IPS-15b (cell line): ENCODE results near the gene SLC47A2.

Source experiments
- H3K27me3 ChIP-seq: one replicate; pipeline ENCODE4 v1.6.1; 2013; ENCODE audit warnings: low read length; ENCODE audit not compliant: control insufficient read depth, insufficient read depth
- H3K36me3 ChIP-seq: one replicate; pipeline ENCODE4 v1.6.1; 2013; ENCODE audit warnings: low read length; ENCODE audit not compliant: control insufficient read depth, insufficient read depth
- H3K4me1 ChIP-seq: one replicate; pipeline ENCODE4 v1.6.1; 2013; ENCODE audit warnings: mild to moderate bottlenecking, low read length; ENCODE audit not compliant: control insufficient read depth, insufficient read depth
- H3K4me3 ChIP-seq: one replicate; pipeline ENCODE4 v1.5.1; 2013; ENCODE audit warnings: low read depth, low read length
- H3K9ac ChIP-seq: one replicate; pipeline ENCODE4 v1.6.1; 2013; ENCODE audit warnings: low read depth, mild to moderate bottlenecking, low read length
- H3K9me3 ChIP-seq: one replicate; pipeline ENCODE4 v1.6.1; 2013; ENCODE audit warnings: mild to moderate bottlenecking, low read length; ENCODE audit not compliant: control insufficient read depth, insufficient read depth

SLC47A2 gene

GRCh38 chr17:19736071-19736470 is 19.7 kb upstream of the SLC47A2 start:
- no peaks in the 10 kb centered on the region for H3K4me1 ChIP-seq
- no peak overlapping the region for H3K4me3 ChIP-seq
- H3K9me3 ChIP-seq: no peaks in the 10 kb centered on the region
- H3K27me3 ChIP-seq: no peaks in the 10 kb centered on the region
- H3K36me3 ChIP-seq: no peaks in the 10 kb centered on the region
- H3K9ac ChIP-seq: no peak overlapping the region

GRCh38 chr17:19733953-19734526 is 17.7 kb upstream of the SLC47A2 start:
- Histone ChIP-seq H3K9me3 (no peaks in the 10 kb centered on the region), H3K4me1 (no peaks in the 10 kb centered on the region), H3K9ac (no peak overlapping the region), H3K36me3 (no peaks in the 10 kb centered on the region), H3K4me3 (no peak overlapping the region), H3K27me3 (no peaks in the 10 kb centered on the region)

GRCh38 chr17:19731626-19732025 is 15.2 kb upstream of the SLC47A2 start:
- no peaks in the 10 kb centered on the region for H3K9me3 ChIP-seq
- H3K4me3 ChIP-seq: no peak overlapping the region
- H3K9ac ChIP-seq: no peak overlapping the region
- H3K27me3 ChIP-seq: no peaks in the 10 kb centered on the region
- H3K4me1 ChIP-seq: no peaks in the 10 kb centered on the region
- no peaks in the 10 kb centered on the region for H3K36me3 ChIP-seq

- H3K4me1 ChIP-seq: no peaks in the 10 kb centered on the region
- H3K9me3 ChIP-seq: no peaks in the 10 kb centered on the region
- no peaks in the 10 kb centered on the region for H3K36me3 ChIP-seq
- no peaks in the 10 kb centered on the region for H3K27me3 ChIP-seq
- H3K9ac ChIP-seq: no peak overlapping the region
- no peak overlapping the region for H3K4me3 ChIP-seq
Measured at GRCh38 chr17:19730843-19731242, 14.5 kb upstream of the SLC47A2 start.

GRCh38 chr17:19729900-19730299 is 13.5 kb upstream of the SLC47A2 start:
- no peaks in the 10 kb centered on the region for H3K27me3 ChIP-seq
- H3K4me1 ChIP-seq: no peaks in the 10 kb centered on the region
- no peak overlapping the region for H3K4me3 ChIP-seq
- H3K9me3 ChIP-seq: no peaks in the 10 kb centered on the region
- no peaks in the 10 kb centered on the region for H3K36me3 ChIP-seq
- H3K9ac ChIP-seq: no peak overlapping the region

- Histone ChIP-seq H3K9me3 (no peaks in the 10 kb centered on the region), H3K36me3 (no peaks in the 10 kb centered on the region), H3K4me3 (no peak overlapping the region), H3K4me1 (no peaks in the 10 kb centered on the region), H3K9ac (no peak overlapping the region), H3K27me3 (no peaks in the 10 kb centered on the region)
Measured at GRCh38 chr17:19728084-19728495, 11.7 kb upstream of the SLC47A2 start.

- no peaks in the 10 kb centered on the region for H3K4me1 ChIP-seq
- H3K9ac ChIP-seq: no peak overlapping the region
- no peaks in the 10 kb centered on the region for H3K9me3 ChIP-seq
- no peak overlapping the region for H3K4me3 ChIP-seq
- no peaks in the 10 kb centered on the region for H3K27me3 ChIP-seq
- H3K36me3 ChIP-seq: no peaks in the 10 kb centered on the region
Measured at GRCh38 chr17:19727501-19728078, 11.2 kb upstream of the SLC47A2 start.

GRCh38 chr17:19726631-19727376 is 10.4 kb upstream of the SLC47A2 start:
- Histone ChIP-seq H3K4me3 (no peak overlapping the region), H3K4me1 (no peaks in the 10 kb centered on the region), H3K9ac (no peak overlapping the region), H3K27me3 (no peaks in the 10 kb centered on the region), H3K9me3 (no peaks in the 10 kb centered on the region), H3K36me3 (no peaks in the 10 kb centered on the region)

GRCh38 chr17:19725486-19725885 is 9.1 kb upstream of the SLC47A2 start:
- H3K4me1 ChIP-seq: no peaks in the 10 kb centered on the region
- H3K9ac ChIP-seq: no peak overlapping the region
- H3K36me3 ChIP-seq: no peaks in the 10 kb centered on the region
- H3K27me3 ChIP-seq: no peaks in the 10 kb centered on the region
- no peak overlapping the region for H3K4me3 ChIP-seq
- no peaks in the 10 kb centered on the region for H3K9me3 ChIP-seq

GRCh38 chr17:19724501-19725420 is 8.4 kb upstream of the SLC47A2 start:
- H3K4me1 ChIP-seq: no peaks in the 10 kb centered on the region
- H3K9me3 ChIP-seq: no peaks in the 10 kb centered on the region
- H3K4me3 ChIP-seq: no peak overlapping the region
- H3K27me3 ChIP-seq: no peaks in the 10 kb centered on the region
- no peak overlapping the region for H3K9ac ChIP-seq
- H3K36me3 ChIP-seq: no peaks in the 10 kb centered on the region

GRCh38 chr17:19723964-19724363 is 7.6 kb upstream of the SLC47A2 start:
- Histone ChIP-seq H3K9ac (no peak overlapping the region), H3K36me3 (no peaks in the 10 kb centered on the region), H3K27me3 (no peaks in the 10 kb centered on the region), H3K4me3 (no peak overlapping the region), H3K4me1 (no peaks in the 10 kb centered on the region), H3K9me3 (no peaks in the 10 kb centered on the region)
